ENCODE measurements around the gene PSTPIP1. TPM values are rescaled to one million over a fixed set of nuclear protein-coding genes. Genes with fewer than 3 reads are reported as not detected.

Gene PSTPIP1
- total and polyA plus RNA-seq, 10 donors = 31.1 to 150 (median 84.0) TPM

- intact Hi-C loops (cut with DNase I; ENCODE audit: low total_unique reads) = no loop called here
- no peaks in the 10 kb centered on the region for H3K27me3 ChIP-seq (replicated peaks in 1 of 7)
- no peak overlapping the region for H3K4me3 ChIP-seq
- WGBS, 5 donors = 90 to 99% (median 96%) methylated on average over 2 of the region's 2 CpGs
- TF ChIP-seq POLR2A (IDR thresholded peaks at IDR 0.05) (no peak), CTCF (IDR thresholded peaks at IDR 0.05 in 8 of 11, conservative IDR thresholded peaks at IDR 0.05 in 3 of 11) (no peak), POLR2AphosphoS5 (IDR thresholded peaks at IDR 0.05) (no peak)
- no peak for DNase-seq
- H3K36me3 ChIP-seq = peaks cover 0 to 58% (median 12%) of the 10 kb centered on the region in 6 donors
- H3K9me3 ChIP-seq = no peaks in the 10 kb centered on the region
- H3K27ac ChIP-seq = no peak overlapping the region
- peaks cover 0 to 43% (median 7%) of the 10 kb centered on the region in 6 donors for H3K4me1 ChIP-seq
These were observed 58.8 kb downstream of the PSTPIP1 start for GRCh38 chr15:77053709-77054108.

- no peak for DNase-seq
- TF ChIP-seq POLR2AphosphoS5 (IDR thresholded peaks at IDR 0.05) (no peak), POLR2A (IDR thresholded peaks at IDR 0.05) (no peak), CTCF (IDR thresholded peaks at IDR 0.05 in 8 of 11, conservative IDR thresholded peaks at IDR 0.05 in 3 of 11) (no peak)
- Histone ChIP-seq H3K4me3 (no peak overlapping the region), H3K27ac (no peak overlapping the region), H3K27me3 (replicated peaks in 1 of 7) (no peaks in the 10 kb centered on the region), H3K4me1 (peaks cover 15 to 77% (median 35%) of the 10 kb centered on the region in 6 donors), H3K9me3 (no peaks in the 10 kb centered on the region), H3K36me3 (peaks cover 0 to 28% (median 4%) of the 10 kb centered on the region in 6 donors)
- 85 to 100% (median 97%) methylated on average over 1 of the region's 1 CpG for WGBS, 5 donors
- intact Hi-C loops (cut with DNase I; ENCODE audit: low total_unique reads) = no loop called here
These were observed 62.1 kb downstream of the PSTPIP1 start for GRCh38 chr15:77057072-77057471.

- peaks cover 0 to 22% (median 1%) of the 10 kb centered on the region in 6 donors for H3K36me3 ChIP-seq
- H3K27ac ChIP-seq = no peak overlapping the region
- no peaks in the 10 kb centered on the region for H3K9me3 ChIP-seq
- H3K4me3 ChIP-seq = no peak overlapping the region
- TF ChIP-seq CTCF (IDR thresholded peaks at IDR 0.05 in 8 of 11, conservative IDR thresholded peaks at IDR 0.05 in 3 of 11) (no peak), POLR2A (IDR thresholded peaks at IDR 0.05) (no peak), POLR2AphosphoS5 (IDR thresholded peaks at IDR 0.05) (no peak)
- intact Hi-C loops (cut with DNase I; ENCODE audit: low total_unique reads) = no loop called here
- WGBS, 5 donors = 81 to 92% (median 92%) methylated on average over 4 of the region's 4 CpGs
- no peak for DNase-seq
- H3K4me1 ChIP-seq = peaks cover 15 to 83% (median 36%) of the 10 kb centered on the region in 6 donors
- no peaks in the 10 kb centered on the region for H3K27me3 ChIP-seq (replicated peaks in 1 of 7)
These were observed 62.8 kb downstream of the PSTPIP1 start for GRCh38 chr15:77057685-77058084.

- peaks cover 0 to 16% (median 1%) of the 10 kb centered on the region in 6 donors for H3K36me3 ChIP-seq
- DNase-seq = no peak
- H3K4me3 ChIP-seq = no peak overlapping the region
- H3K27me3 ChIP-seq (replicated peaks in 1 of 7) = no peaks in the 10 kb centered on the region
- peaks cover 15 to 91% (median 36%) of the 10 kb centered on the region in 6 donors for H3K4me1 ChIP-seq
- TF ChIP-seq CTCF (IDR thresholded peaks at IDR 0.05 in 8 of 11, conservative IDR thresholded peaks at IDR 0.05 in 3 of 11) (no peak), POLR2AphosphoS5 (IDR thresholded peaks at IDR 0.05) (no peak), POLR2A (IDR thresholded peaks at IDR 0.05) (no peak)
- intact Hi-C loops (cut with DNase I; ENCODE audit: low total_unique reads) = no loop called here
- 92 to 98% (median 95%) methylated on average over 4 of the region's 4 CpGs for WGBS, 5 donors
- no peak overlapping the region for H3K27ac ChIP-seq
- H3K9me3 ChIP-seq = no peaks in the 10 kb centered on the region
These were observed 63.5 kb downstream of the PSTPIP1 start for GRCh38 chr15:77058468-77058867.

All from spleen (tissue), 11 donors.